ENCODE results near the gene DNLZ.
A peak's percentile ranks its signal among the peaks of the same experiment; 100 is the strongest.

The DNLZ gene

GRCh38 chr9:136383436-136383835, 19.9 kb upstream of the DNLZ start:
- H3K27me3 ChIP-seq (ENCODE audit: control insufficient read depth, insufficient read depth, low read length), result no peaks in the 10 kb centered on the region
- no peaks in the 10 kb centered on the region for H3K4me1 ChIP-seq (ENCODE audit: control insufficient read depth, insufficient read depth, low read length)
- peaks cover 94% of the 10 kb centered on the region for H3K36me3 ChIP-seq (ENCODE audit: control insufficient read depth, insufficient read depth, low read length)
- no peaks in the 10 kb centered on the region for H3K9me3 ChIP-seq (ENCODE audit: control insufficient read depth, insufficient read depth, low read depth, low read length)
- no peak overlapping the region for H3K27ac ChIP-seq (ENCODE audit: low read depth, low read length)
- no peak overlapping the region for H3K9ac ChIP-seq (ENCODE audit: low read length)
- no peak overlapping the region for H3K4me3 ChIP-seq (ENCODE audit: low read depth, low read length)

GRCh38 chr9:136381966-136382513, 18.5 kb upstream of the DNLZ start:
- H3K9ac ChIP-seq (ENCODE audit: low read length), result no peak overlapping the region
- no peak overlapping the region for H3K27ac ChIP-seq (ENCODE audit: low read depth, low read length)
- peaks cover 90% of the 10 kb centered on the region for H3K36me3 ChIP-seq (ENCODE audit: control insufficient read depth, insufficient read depth, low read length)
- H3K4me1 ChIP-seq (ENCODE audit: control insufficient read depth, insufficient read depth, low read length), result no peaks in the 10 kb centered on the region
- no peaks in the 10 kb centered on the region for H3K27me3 ChIP-seq (ENCODE audit: control insufficient read depth, insufficient read depth, low read length)
- no peak overlapping the region for H3K4me3 ChIP-seq (ENCODE audit: low read depth, low read length)
- no peaks in the 10 kb centered on the region for H3K9me3 ChIP-seq (ENCODE audit: control insufficient read depth, insufficient read depth, low read depth, low read length)

- no peak overlapping the region for H3K27ac ChIP-seq (ENCODE audit: low read depth, low read length)
- no peaks in the 10 kb centered on the region for H3K4me1 ChIP-seq (ENCODE audit: control insufficient read depth, insufficient read depth, low read length)
- H3K9ac ChIP-seq (ENCODE audit: low read length), result no peak overlapping the region
- H3K9me3 ChIP-seq (ENCODE audit: control insufficient read depth, insufficient read depth, low read depth, low read length), result no peaks in the 10 kb centered on the region
- no peak overlapping the region for H3K4me3 ChIP-seq (ENCODE audit: low read depth, low read length)
- peaks cover 91% of the 10 kb centered on the region for H3K36me3 ChIP-seq (ENCODE audit: control insufficient read depth, insufficient read depth, low read length)
- no peaks in the 10 kb centered on the region for H3K27me3 ChIP-seq (ENCODE audit: control insufficient read depth, insufficient read depth, low read length)
Observed at GRCh38 chr9:136381311-136381710, 17.8 kb upstream of the DNLZ start.

GRCh38 chr9:136380381-136380780, 16.8 kb upstream of the DNLZ start:
- no peak overlapping the region for H3K27ac ChIP-seq (ENCODE audit: low read depth, low read length)
- H3K9ac ChIP-seq (ENCODE audit: low read length), result no peak overlapping the region
- H3K27me3 ChIP-seq (ENCODE audit: control insufficient read depth, insufficient read depth, low read length), result no peaks in the 10 kb centered on the region
- H3K4me1 ChIP-seq (ENCODE audit: control insufficient read depth, insufficient read depth, low read length), result no peaks in the 10 kb centered on the region
- H3K36me3 ChIP-seq (ENCODE audit: control insufficient read depth, insufficient read depth, low read length), result peaks cover 93% of the 10 kb centered on the region
- no peaks in the 10 kb centered on the region for H3K9me3 ChIP-seq (ENCODE audit: control insufficient read depth, insufficient read depth, low read depth, low read length)
- H3K4me3 ChIP-seq (ENCODE audit: low read depth, low read length), result no peak overlapping the region

DNA sequence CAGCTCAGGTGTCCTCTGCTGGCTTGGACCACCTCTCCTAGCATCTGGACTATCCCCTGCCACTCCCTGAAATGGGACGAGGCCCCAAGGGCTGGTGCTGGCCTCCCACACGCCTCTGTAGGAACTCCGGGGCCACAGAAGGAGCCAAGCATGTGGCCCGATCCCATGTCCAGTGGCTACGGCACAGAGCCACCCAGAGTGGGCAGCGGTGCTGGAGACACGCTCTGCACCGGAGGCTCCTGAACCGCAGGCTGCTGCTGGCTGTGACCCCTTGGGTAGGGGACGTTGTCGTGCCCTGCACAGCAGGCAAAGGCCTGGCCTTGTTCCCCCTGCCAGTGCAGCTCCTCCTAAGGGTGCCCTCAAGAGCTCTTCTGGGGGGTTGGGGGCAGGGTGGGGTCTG, 16.3 kb upstream of the DNLZ start:
- Histone ChIP-seq H3K27ac (ENCODE audit: low read depth, low read length) (no peak overlapping the region), H3K9ac (ENCODE audit: low read length) (no peak overlapping the region), H3K4me1 (ENCODE audit: control insufficient read depth, insufficient read depth, low read length) (no peaks in the 10 kb centered on the region), H3K4me3 (ENCODE audit: low read depth, low read length) (no peak overlapping the region), H3K9me3 (ENCODE audit: control insufficient read depth, insufficient read depth, low read depth, low read length) (no peaks in the 10 kb centered on the region), H3K36me3 (ENCODE audit: control insufficient read depth, insufficient read depth, low read length) (peaks cover 93% of the 10 kb centered on the region), H3K27me3 (ENCODE audit: control insufficient read depth, insufficient read depth, low read length) (no peaks in the 10 kb centered on the region)

DNA sequence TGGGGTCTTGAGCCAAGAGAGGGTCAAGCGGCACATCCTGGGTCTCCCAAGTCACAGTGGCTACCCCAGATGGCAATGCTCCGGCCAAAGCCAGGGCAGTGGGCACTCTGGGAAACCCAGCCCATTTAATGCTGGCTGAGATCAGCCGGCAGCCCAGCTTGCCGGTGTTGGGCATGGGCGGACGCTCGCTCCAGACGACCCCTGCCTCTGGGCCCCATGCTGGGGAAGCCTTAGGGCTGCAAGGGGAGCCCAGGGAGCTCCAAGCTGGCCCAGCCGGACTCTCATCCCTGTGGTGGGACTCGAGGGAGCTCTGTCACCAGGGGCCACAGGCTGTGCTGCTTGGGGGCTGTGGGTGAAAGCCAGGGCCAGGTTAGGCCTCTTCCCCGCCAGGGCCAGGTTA, 15.9 kb upstream of the DNLZ start:
- no peak overlapping the region for H3K9ac ChIP-seq (ENCODE audit: low read length)
- no peak overlapping the region for H3K27ac ChIP-seq (ENCODE audit: low read depth, low read length)
- H3K4me3 ChIP-seq (ENCODE audit: low read depth, low read length), result no peak overlapping the region
- H3K36me3 ChIP-seq (ENCODE audit: control insufficient read depth, insufficient read depth, low read length), result peaks cover 93% of the 10 kb centered on the region
- no peaks in the 10 kb centered on the region for H3K4me1 ChIP-seq (ENCODE audit: control insufficient read depth, insufficient read depth, low read length)
- no peaks in the 10 kb centered on the region for H3K27me3 ChIP-seq (ENCODE audit: control insufficient read depth, insufficient read depth, low read length)
- H3K9me3 ChIP-seq (ENCODE audit: control insufficient read depth, insufficient read depth, low read depth, low read length), result no peaks in the 10 kb centered on the region

- H3K9me3 ChIP-seq (ENCODE audit: control insufficient read depth, insufficient read depth, low read depth, low read length), result no peaks in the 10 kb centered on the region
- H3K27me3 ChIP-seq (ENCODE audit: control insufficient read depth, insufficient read depth, low read length), result no peaks in the 10 kb centered on the region
- H3K27ac ChIP-seq (ENCODE audit: low read depth, low read length), result no peak overlapping the region
- no peaks in the 10 kb centered on the region for H3K4me1 ChIP-seq (ENCODE audit: control insufficient read depth, insufficient read depth, low read length)
- peaks cover 88% of the 10 kb centered on the region for H3K36me3 ChIP-seq (ENCODE audit: control insufficient read depth, insufficient read depth, low read length)
- H3K4me3 ChIP-seq (ENCODE audit: low read depth, low read length), result no peak overlapping the region
- H3K9ac ChIP-seq (ENCODE audit: low read length), result no peak overlapping the region
Observed at GRCh38 chr9:136379003-136379287, 15.4 kb upstream of the DNLZ start.

GRCh38 chr9:136378170-136379002, 14.8 kb upstream of the DNLZ start:
- H3K27ac ChIP-seq (ENCODE audit: low read depth, low read length), result no peak overlapping the region
- no peak overlapping the region for H3K9ac ChIP-seq (ENCODE audit: low read length)
- peaks cover 83% of the 10 kb centered on the region for H3K36me3 ChIP-seq (ENCODE audit: control insufficient read depth, insufficient read depth, low read length)
- H3K4me3 ChIP-seq (ENCODE audit: low read depth, low read length), result no peak overlapping the region
- H3K4me1 ChIP-seq (ENCODE audit: control insufficient read depth, insufficient read depth, low read length), result no peaks in the 10 kb centered on the region
- no peaks in the 10 kb centered on the region for H3K27me3 ChIP-seq (ENCODE audit: control insufficient read depth, insufficient read depth, low read length)
- H3K9me3 ChIP-seq (ENCODE audit: control insufficient read depth, insufficient read depth, low read depth, low read length), result no peaks in the 10 kb centered on the region

DNA sequence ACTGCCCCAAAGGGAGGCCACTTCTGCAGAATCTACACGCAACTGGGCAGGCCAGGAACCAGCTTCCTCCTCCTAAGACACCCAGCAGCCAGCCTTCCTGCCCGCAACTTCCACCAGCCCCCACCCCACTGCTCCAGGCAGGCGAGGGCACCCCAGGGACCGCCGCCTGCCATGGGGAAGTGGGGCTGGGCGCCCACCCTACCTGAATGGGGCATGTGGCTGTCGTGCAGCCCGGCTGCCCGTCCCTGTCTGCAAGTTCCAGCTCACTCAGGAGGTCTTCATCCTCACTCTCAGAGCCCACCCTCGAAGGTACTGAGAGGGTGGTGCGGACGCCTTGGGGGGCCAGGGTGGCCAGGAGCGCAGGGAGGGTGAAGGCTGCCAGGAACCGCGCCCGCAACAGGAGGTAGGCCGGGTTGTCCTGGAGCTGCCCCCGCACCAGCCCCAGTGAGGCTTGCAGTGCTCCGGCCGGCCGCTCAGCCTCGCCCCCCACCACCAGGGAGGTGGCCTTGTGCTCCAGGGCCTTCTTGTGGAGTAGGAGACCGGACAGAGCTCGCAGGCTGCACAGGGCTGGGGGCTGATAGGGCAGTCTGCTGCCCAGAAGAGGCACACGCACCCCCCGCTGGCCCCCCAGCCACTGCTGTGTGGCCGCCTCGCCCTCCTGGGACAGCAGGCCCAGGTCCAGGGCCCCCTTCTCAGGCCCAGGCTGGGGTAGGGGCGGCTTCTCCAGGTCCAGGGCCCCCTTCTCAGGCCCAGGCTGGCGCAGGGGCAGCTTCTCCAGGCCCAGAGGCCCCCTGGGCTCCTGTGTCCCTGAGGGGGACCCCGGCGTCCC, 14.0 kb upstream of the DNLZ start:
- H3K9me3 ChIP-seq (ENCODE audit: control insufficient read depth, insufficient read depth, low read depth, low read length), result no peaks in the 10 kb centered on the region
- no peaks in the 10 kb centered on the region; the same call in 1 of the 2 replicates for H3K4me1 ChIP-seq (ENCODE audit: control insufficient read depth, insufficient read depth, low read length)
- H3K36me3 ChIP-seq (ENCODE audit: control insufficient read depth, insufficient read depth, low read length), result peaks cover 74% of the 10 kb centered on the region
- H3K9ac ChIP-seq (ENCODE audit: low read length), result no peak overlapping the region
- no peak overlapping the region for H3K4me3 ChIP-seq (ENCODE audit: low read depth, low read length)
- H3K27ac ChIP-seq (ENCODE audit: low read depth, low read length), result no peak overlapping the region
- no peaks in the 10 kb centered on the region for H3K27me3 ChIP-seq (ENCODE audit: control insufficient read depth, insufficient read depth, low read length)

GRCh38 chr9:136376457-136376856, 12.9 kb upstream of the DNLZ start:
- no peaks in the 10 kb centered on the region; the same call in 1 of the 2 replicates for H3K4me1 ChIP-seq (ENCODE audit: control insufficient read depth, insufficient read depth, low read length)

GRCh38 chr9:136375096-136375495, 11.6 kb upstream of the DNLZ start:
- no peak overlapping the region for H3K9ac ChIP-seq (ENCODE audit: low read length)
- H3K4me3 ChIP-seq (ENCODE audit: low read depth, low read length), result no peak overlapping the region
- H3K4me1 ChIP-seq (ENCODE audit: control insufficient read depth, insufficient read depth, low read length), result no peaks in the 10 kb centered on the region; the same call in 1 of the 2 replicates
- H3K27ac ChIP-seq (ENCODE audit: low read depth, low read length), result 0 out of 2 replicates have a peak overlapping the region, but pooled peaks have one; percentile 1
- H3K27me3 ChIP-seq (ENCODE audit: control insufficient read depth, insufficient read depth, low read length), result no peaks in the 10 kb centered on the region
- H3K9me3 ChIP-seq (ENCODE audit: control insufficient read depth, insufficient read depth, low read depth, low read length), result no peaks in the 10 kb centered on the region
- peaks cover 54% of the 10 kb centered on the region for H3K36me3 ChIP-seq (ENCODE audit: control insufficient read depth, insufficient read depth, low read length)

More at GRCh38 chr9:136376457-136376856, 12.9 kb upstream of the DNLZ start:
- H3K36me3 ChIP-seq (ENCODE audit: control insufficient read depth, insufficient read depth, low read length), result peaks cover 63% of the 10 kb centered on the region
- H3K9ac ChIP-seq (ENCODE audit: low read length), result no peak overlapping the region
- no peak overlapping the region for H3K27ac ChIP-seq (ENCODE audit: low read depth, low read length)
- H3K4me3 ChIP-seq (ENCODE audit: low read depth, low read length), result no peak overlapping the region
- no peaks in the 10 kb centered on the region for H3K9me3 ChIP-seq (ENCODE audit: control insufficient read depth, insufficient read depth, low read depth, low read length)
- no peaks in the 10 kb centered on the region for H3K27me3 ChIP-seq (ENCODE audit: control insufficient read depth, insufficient read depth, low read length)

Data from HUES6 (cell line).